ENCODE results near the gene SUPT3H. TPM values are rescaled to one million over a fixed set of nuclear protein-coding genes. Genes with fewer than 3 reads are reported as not detected.

SUPT3H gene
- total RNA-seq, 3 donors from 2014 or later (not counting 1 experiment from before 2014, with no cell fraction given): 7.3 to 10.9 (median 9.9) TPM

DNA sequence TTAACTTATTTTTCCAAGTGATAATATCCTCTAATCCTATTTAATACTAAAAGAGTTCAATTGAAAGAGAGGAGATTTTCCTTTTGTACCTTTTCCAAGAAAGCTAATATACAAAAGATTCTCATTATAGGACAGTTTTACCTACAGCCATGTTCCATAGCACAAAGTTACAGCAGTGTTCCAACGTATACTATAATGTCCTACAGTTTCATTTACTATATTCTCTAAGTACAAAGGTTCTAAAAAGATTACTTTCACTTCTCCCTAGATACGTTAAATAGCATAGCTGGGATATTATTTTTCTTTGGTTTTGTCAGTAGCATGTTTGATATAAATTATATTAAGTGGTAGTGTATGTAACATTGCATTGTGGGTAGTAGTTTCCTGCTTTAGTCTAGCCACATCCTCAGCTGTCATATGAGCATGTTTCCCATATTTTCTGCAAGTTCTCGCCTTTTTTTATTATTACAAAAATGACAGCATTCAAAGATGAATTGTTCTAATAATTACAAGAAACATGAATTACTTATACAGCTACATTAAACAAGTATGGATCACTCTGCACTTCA is 54.0 kb downstream of the SUPT3H start:
- no peaks in the 10 kb centered on the region for H3K4me1 ChIP-seq (ENCODE audit: control insufficient read depth, insufficient read depth, low read length)
- no peaks in the 10 kb centered on the region for H3K27me3 ChIP-seq (ENCODE audit: control insufficient read depth, insufficient read depth, low read length)
- no peak overlapping the region for H3K27ac ChIP-seq (ENCODE audit: low read length)
- H3K9me3 ChIP-seq (ENCODE audit: control insufficient read depth, insufficient read depth, low read length): no peaks in the 10 kb centered on the region
- Mint-ChIP-seq H3K4me3 (peak overlapping the region; percentile 70), H3K36me3 (no peaks in the 10 kb centered on the region), H3K4me1 (peaks cover 29 to 40% of the 10 kb centered on the region in 2 donors), H3K27ac (peak overlapping the region; percentile 32 to 71), H3K9me3 (no peaks in the 10 kb centered on the region), H3K27me3 (ENCODE audit: low read depth in 2 of 2) (no peaks in the 10 kb centered on the region)
- peak in 1 of 2 donors; percentile 44 for DNase-seq
- intact Hi-C loops (cut with micrococcal nuclease): loop anchor here (10.0 kb wide), 1 partner anchor 669 kb away; no protein-coding TSS in a partner anchor
- ATAC-seq: peak; percentile 44 to 67 (median 56)
- peak overlapping the region; percentile 10 for H3K4me3 ChIP-seq (ENCODE audit: low read length)
- WGBS (ENCODE audit: insufficient coverage): 14% methylated on average over 1 of the region's 3 CpGs
- TF ChIP-seq CTCF (IDR thresholded peaks at IDR 0.05): no peak
- no peaks in the 10 kb centered on the region for H3K36me3 ChIP-seq (ENCODE audit: control insufficient read depth, insufficient read depth, low read length)

DNA sequence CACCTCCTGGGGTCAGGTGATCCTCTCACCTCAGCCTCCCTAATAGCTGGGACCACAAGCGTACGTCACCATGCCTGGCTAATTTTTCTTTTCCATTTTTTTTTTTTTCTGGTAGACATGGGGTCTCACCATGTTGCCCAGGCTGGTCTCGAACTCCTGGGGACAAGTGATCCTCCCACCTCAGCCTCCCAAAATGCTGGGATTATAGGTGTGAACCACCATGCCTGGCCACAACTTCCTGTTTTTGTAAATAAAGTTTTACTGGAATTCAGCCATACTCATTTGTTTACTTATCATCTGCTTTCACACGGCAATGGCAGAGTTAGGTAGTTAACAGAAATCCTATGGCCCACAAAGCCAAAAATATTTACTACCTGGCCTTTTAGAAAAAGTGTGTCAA is 57.4 kb downstream of the SUPT3H start:
- Histone ChIP-seq H3K27ac (ENCODE audit: low read length) (no peak overlapping the region), H3K4me3 (ENCODE audit: low read length) (no peak overlapping the region), H3K36me3 (ENCODE audit: control insufficient read depth, insufficient read depth, low read length) (no peaks in the 10 kb centered on the region), H3K9me3 (ENCODE audit: control insufficient read depth, insufficient read depth, low read length) (no peaks in the 10 kb centered on the region), H3K4me1 (ENCODE audit: control insufficient read depth, insufficient read depth, low read length) (no peaks in the 10 kb centered on the region), H3K27me3 (ENCODE audit: control insufficient read depth, insufficient read depth, low read length) (no peaks in the 10 kb centered on the region)
- intact Hi-C loops (cut with micrococcal nuclease): loop anchor here (10.0 kb wide), 1 partner anchor 666 kb away; no protein-coding TSS in a partner anchor
- no peaks in the 10 kb centered on the region for H3K36me3 Mint-ChIP-seq
- no peak for TF ChIP-seq CTCF (IDR thresholded peaks at IDR 0.05)
- H3K9me3 Mint-ChIP-seq: no peaks in the 10 kb centered on the region
- no peak overlapping the region for H3K27ac Mint-ChIP-seq
- no peak overlapping the region for H3K4me3 Mint-ChIP-seq
- DNase-seq (no peak), ATAC-seq (no peak)
- peaks cover 16 to 19% of the 10 kb centered on the region in 2 donors for H3K4me1 Mint-ChIP-seq
- H3K27me3 Mint-ChIP-seq (ENCODE audit: low read depth in 2 of 2): no peaks in the 10 kb centered on the region
- WGBS (ENCODE audit: insufficient coverage): 88% methylated on average over 4 of the region's 4 CpGs

- Mint-ChIP-seq H3K4me3 (no peak overlapping the region), H3K36me3 (no peaks in the 10 kb centered on the region), H3K4me1 (peaks cover 18 to 20% of the 10 kb centered on the region in 2 donors), H3K27ac (no peak overlapping the region), H3K27me3 (ENCODE audit: low read depth in 2 of 2) (no peaks in the 10 kb centered on the region), H3K9me3 (no peaks in the 10 kb centered on the region)
- H3K9me3 ChIP-seq (ENCODE audit: control insufficient read depth, insufficient read depth, low read length): no peaks in the 10 kb centered on the region
- ATAC-seq: no peak
- H3K27me3 ChIP-seq (ENCODE audit: control insufficient read depth, insufficient read depth, low read length): no peaks in the 10 kb centered on the region
- WGBS (ENCODE audit: insufficient coverage): 62% methylated on average over 4 of the region's 5 CpGs
- no peak for TF ChIP-seq CTCF (IDR thresholded peaks at IDR 0.05)
- intact Hi-C loops (cut with micrococcal nuclease): no loop called here
- no peak overlapping the region for H3K27ac ChIP-seq (ENCODE audit: low read length)
- DNase-seq: no peak
- H3K36me3 ChIP-seq (ENCODE audit: control insufficient read depth, insufficient read depth, low read length): no peaks in the 10 kb centered on the region
- H3K4me3 ChIP-seq (ENCODE audit: low read length): no peak overlapping the region
- H3K4me1 ChIP-seq (ENCODE audit: control insufficient read depth, insufficient read depth, low read length): peaks cover 12% of the 10 kb centered on the region
Measured at GRCh38 chr6:45314146-45314545, 63.6 kb downstream of the SUPT3H start.
